ENCODE measurements around the gene CACNA1C.

Gene CACNA1C

GRCh38 chr12:2238111-2238510, 185.3 kb downstream of the CACNA1C start:
- H3K27ac ChIP-seq, result no peak overlapping the region
- H3K9me3 ChIP-seq (ENCODE audit: severe bottlenecking), result no peaks in the 10 kb centered on the region
- TF ChIP-seq, protein P1, sequence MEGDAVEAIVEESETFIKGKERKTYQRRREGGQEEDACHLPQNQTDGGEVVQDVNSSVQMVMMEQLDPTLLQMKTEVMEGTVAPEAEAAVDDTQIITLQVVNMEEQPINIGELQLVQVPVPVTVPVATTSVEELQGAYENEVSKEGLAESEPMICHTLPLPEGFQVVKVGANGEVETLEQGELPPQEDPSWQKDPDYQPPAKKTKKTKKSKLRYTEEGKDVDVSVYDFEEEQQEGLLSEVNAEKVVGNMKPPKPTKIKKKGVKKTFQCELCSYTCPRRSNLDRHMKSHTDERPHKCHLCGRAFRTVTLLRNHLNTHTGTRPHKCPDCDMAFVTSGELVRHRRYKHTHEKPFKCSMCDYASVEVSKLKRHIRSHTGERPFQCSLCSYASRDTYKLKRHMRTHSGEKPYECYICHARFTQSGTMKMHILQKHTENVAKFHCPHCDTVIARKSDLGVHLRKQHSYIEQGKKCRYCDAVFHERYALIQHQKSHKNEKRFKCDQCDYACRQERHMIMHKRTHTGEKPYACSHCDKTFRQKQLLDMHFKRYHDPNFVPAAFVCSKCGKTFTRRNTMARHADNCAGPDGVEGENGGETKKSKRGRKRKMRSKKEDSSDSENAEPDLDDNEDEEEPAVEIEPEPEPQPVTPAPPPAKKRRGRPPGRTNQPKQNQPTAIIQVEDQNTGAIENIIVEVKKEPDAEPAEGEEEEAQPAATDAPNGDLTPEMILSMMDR (IDR thresholded peaks at IDR 0.05; ENCODE audit: low read depth, low read length), result no peak
- H3K27me3 ChIP-seq (ENCODE audit: insufficient read depth, low read depth, severe bottlenecking), result no peaks in the 10 kb centered on the region
- DNase-seq, result no peak
- no peak overlapping the region for H3K4me3 ChIP-seq (ENCODE audit: low read depth, low read length)
- H3K36me3 ChIP-seq, result no peaks in the 10 kb centered on the region

DNA sequence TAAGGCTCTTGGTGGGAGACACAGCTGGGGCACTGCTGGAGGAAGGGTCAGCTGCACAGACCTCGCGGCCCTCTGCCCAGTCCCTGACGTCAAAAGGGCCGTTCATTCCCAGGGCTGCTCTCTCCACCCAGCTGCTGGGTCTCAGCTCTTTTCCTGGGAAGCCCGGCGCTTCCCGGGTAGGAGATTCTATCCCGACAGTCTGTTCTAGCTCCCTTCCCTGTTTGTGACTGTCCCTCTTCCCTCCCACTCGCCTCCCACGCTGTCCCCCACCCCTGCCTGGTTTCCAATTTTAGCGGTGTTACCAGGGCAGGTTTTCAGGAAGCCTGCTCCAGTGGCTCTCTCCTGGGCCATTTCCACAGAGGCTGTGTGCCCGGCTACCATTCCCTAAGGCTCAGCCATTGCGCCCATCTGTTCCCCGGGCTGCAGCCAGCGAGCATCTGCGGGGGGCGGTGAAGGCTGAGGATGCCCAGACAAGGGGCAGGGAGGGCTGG, 186.6 kb downstream of the CACNA1C start:
- DNase-seq, result no peak
- TF ChIP-seq, protein P1 (IDR thresholded peaks at IDR 0.05; ENCODE audit: low read depth, low read length), result no peak
- Histone ChIP-seq H3K9me3 (ENCODE audit: severe bottlenecking) (no peaks in the 10 kb centered on the region), H3K27ac (no peak overlapping the region), H3K36me3 (no peaks in the 10 kb centered on the region), H3K4me3 (ENCODE audit: low read depth, low read length) (no peak overlapping the region), H3K27me3 (ENCODE audit: insufficient read depth, low read depth, severe bottlenecking) (no peaks in the 10 kb centered on the region)

- no peaks in the 10 kb centered on the region for H3K36me3 ChIP-seq
- no peak for DNase-seq
- no peak overlapping the region for H3K4me3 ChIP-seq (ENCODE audit: low read depth, low read length)
- H3K9me3 ChIP-seq (ENCODE audit: severe bottlenecking), result no peaks in the 10 kb centered on the region
- H3K27me3 ChIP-seq (ENCODE audit: insufficient read depth, low read depth, severe bottlenecking), result no peaks in the 10 kb centered on the region
- H3K27ac ChIP-seq, result no peak overlapping the region
- TF ChIP-seq, protein P1 (IDR thresholded peaks at IDR 0.05; ENCODE audit: low read depth, low read length), result no peak
These were observed 187.6 kb downstream of the CACNA1C start for GRCh38 chr12:2240390-2240789.

DNA sequence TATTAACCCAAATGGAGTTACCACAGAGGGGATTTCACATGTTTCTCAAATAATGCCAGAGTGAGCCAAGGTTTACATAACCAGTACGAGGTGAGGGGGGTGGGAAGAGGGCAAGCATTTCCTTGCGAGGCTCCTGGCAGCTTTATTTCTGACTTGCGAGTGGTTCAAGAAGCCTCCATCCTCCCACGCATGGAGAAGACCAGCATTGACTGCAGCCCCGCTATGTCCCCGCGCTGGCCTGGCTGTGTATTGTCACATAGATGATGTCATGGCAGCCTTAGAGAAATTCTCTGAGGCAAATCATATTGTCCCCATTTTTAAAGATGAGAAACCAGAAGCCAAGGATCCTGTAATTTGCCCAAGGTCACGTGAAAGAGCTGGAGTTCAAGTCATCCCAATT, 188.2 kb downstream of the CACNA1C start:
- TF ChIP-seq, protein P1 (IDR thresholded peaks at IDR 0.05; ENCODE audit: low read depth, low read length), result no peak

DNA sequence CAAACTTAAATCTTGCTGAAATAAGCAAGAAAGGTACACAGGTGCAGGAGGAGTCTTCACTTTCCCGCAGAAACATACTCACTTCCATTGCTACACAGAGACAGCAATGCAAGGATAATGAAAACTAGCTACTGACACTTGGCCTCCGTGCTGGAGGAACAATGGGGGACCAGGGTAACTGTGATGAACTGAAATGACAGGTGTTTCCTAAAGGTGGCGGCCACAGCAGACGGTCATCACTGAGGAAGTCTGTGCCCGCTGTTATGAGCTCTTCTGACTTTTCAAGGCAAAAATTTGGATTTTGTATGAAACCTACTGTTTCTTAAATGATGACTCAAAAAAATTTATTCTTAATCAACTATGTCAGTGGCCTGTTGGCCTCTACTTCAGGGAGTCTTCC, 189.4 kb downstream of the CACNA1C start:
- Histone ChIP-seq H3K36me3 (no peaks in the 10 kb centered on the region), H3K4me3 (ENCODE audit: low read depth, low read length) (no peak overlapping the region), H3K27me3 (ENCODE audit: insufficient read depth, low read depth, severe bottlenecking) (no peaks in the 10 kb centered on the region), H3K9me3 (ENCODE audit: severe bottlenecking) (no peaks in the 10 kb centered on the region), H3K27ac (no peak overlapping the region)
- TF ChIP-seq, protein P1 (IDR thresholded peaks at IDR 0.05; ENCODE audit: low read depth, low read length), result no peak
- DNase-seq, result no peak

More for the DNA sequence above, 188.2 kb downstream of the CACNA1C start:
- Histone ChIP-seq H3K36me3 (no peaks in the 10 kb centered on the region), H3K9me3 (ENCODE audit: severe bottlenecking) (no peaks in the 10 kb centered on the region), H3K27me3 (ENCODE audit: insufficient read depth, low read depth, severe bottlenecking) (no peaks in the 10 kb centered on the region), H3K4me3 (ENCODE audit: low read depth, low read length) (no peak overlapping the region), H3K27ac (no peak overlapping the region)
- DNase-seq, result no peak

- DNase-seq, result no peak
- Histone ChIP-seq H3K9me3 (ENCODE audit: severe bottlenecking) (no peaks in the 10 kb centered on the region), H3K27me3 (ENCODE audit: insufficient read depth, low read depth, severe bottlenecking) (no peaks in the 10 kb centered on the region), H3K36me3 (no peaks in the 10 kb centered on the region), H3K4me3 (ENCODE audit: low read depth, low read length) (no peak overlapping the region), H3K27ac (no peak overlapping the region)
- TF ChIP-seq, protein P1 (IDR thresholded peaks at IDR 0.05; ENCODE audit: low read depth, low read length), result no peak
These were observed 190.0 kb downstream of the CACNA1C start for GRCh38 chr12:2242816-2243215.
